Lower lobe of right lung (tissue), 2 donors: ENCODE results near the gene SHD. TPM values are rescaled to one million over a fixed set of nuclear protein-coding genes. Genes with fewer than 3 reads are reported as not detected.
"Not testable (repeated sequence)": the region's sequence is repeated elsewhere in the genome, so short reads cannot be mapped to it uniquely, and the experiment has no call there.

Source experiments
- ATAC-seq, 2 donors: fragments of 200-7000 bp; cut with Tn5 transposase; one replicate each; pipeline ENCODE4 v1.9.1; 2020 to 2022; ENCODE audit warnings: mild to moderate bottlenecking in 2 of 2, moderate library complexity in 2 of 2
- DNase-seq: peaks from one replicate; pipeline ENCODE4 v3.0.0-alpha.2; 2020
- H3K27ac ChIP-seq: fragments of 200-600 bp; one replicate; pipeline ENCODE4 v1.8.0; 2022
- H3K27me3 ChIP-seq: fragments of 200-600 bp; one replicate; pipeline ENCODE4 v1.8.0; 2022; ENCODE audit warnings: low read depth
- H3K36me3 ChIP-seq: fragments of 200-600 bp; one replicate; pipeline ENCODE4 v1.8.0; 2022; ENCODE audit warnings: mild to moderate bottlenecking
- H3K4me1 ChIP-seq: fragments of 200-600 bp; one replicate; pipeline ENCODE4 v1.8.0; 2022
- H3K4me3 ChIP-seq: fragments of 200-600 bp; one replicate; pipeline ENCODE4 v1.8.0; 2022; ENCODE audit warnings: mild to moderate bottlenecking
- H3K9me3 ChIP-seq: fragments of 200-600 bp; one replicate; pipeline ENCODE4 v1.8.0; 2022
- CTCF ChIP-seq: fragments of 200-600 bp; IDR thresholded peaks from one replicate; pipeline ENCODE4 v1.8.0; 2022; ENCODE audit warnings: antibody characterized with exemption, mild to moderate bottlenecking
- intact Hi-C: fragments of 100-400 bp; cut with DNase I; formaldehyde crosslinking; loops from one replicate; pipeline ENCODE4 v1.11.0; 2022
- total RNA-seq: library from RNA; stranded (reverse); fragmentation: NEBNext Ultra II Directional; extraction: Animal tissue kit (Norgen Biotek cat#: 25700); gene quantifications from one replicate; pipeline ENCODE4 v1.2.1, GENCODE V29; 2021
- donor health status: DM: no; HTN: yes; CAD: no; lungs with severe emphysema.

The SHD gene
- total RNA-seq, 1 donor from 2014 or later, result not detected

GRCh38 chr19:4234142-4234861 lies 44.8 kb upstream of the SHD start:
- H3K27me3 ChIP-seq, result peaks cover 35% of the 10 kb centered on the region
- TF ChIP-seq CTCF, result no peak
- H3K4me1 ChIP-seq, result peaks cover 2% of the 10 kb centered on the region
- intact Hi-C loops, result no loop called here
- H3K4me3 ChIP-seq, result no peak overlapping the region
- H3K27ac ChIP-seq, result no peak overlapping the region
- ATAC-seq (no peak), DNase-seq (no peak)
- no peaks in the 10 kb centered on the region for H3K36me3 ChIP-seq
- no peaks in the 10 kb centered on the region for H3K9me3 ChIP-seq

- intact Hi-C loops, result no loop called here
- H3K9me3 ChIP-seq, result no peaks in the 10 kb centered on the region
These were observed 44.2 kb upstream of the SHD start for GRCh38 chr19:4234862-4235201.

GRCh38 chr19:4237510-4237909 lies 41.6 kb upstream of the SHD start:
- H3K4me3 ChIP-seq, H3K9me3 ChIP-seq, H3K27ac ChIP-seq, DNase-seq, intact Hi-C loops, H3K4me1 ChIP-seq, ATAC-seq, H3K36me3 ChIP-seq: not testable (repeated sequence)
- H3K27me3 ChIP-seq, result peaks cover 15% of the 10 kb centered on the region

More at GRCh38 chr19:4234862-4235201, 44.2 kb upstream of the SHD start:
- H3K36me3 ChIP-seq, result no peaks in the 10 kb centered on the region
- TF ChIP-seq CTCF, result no peak
- ATAC-seq (no peak), DNase-seq (no peak)
- H3K4me3 ChIP-seq, result no peak overlapping the region
- no peak overlapping the region for H3K27ac ChIP-seq
- H3K4me1 ChIP-seq, result no peaks in the 10 kb centered on the region
- H3K27me3 ChIP-seq, result peaks cover 30% of the 10 kb centered on the region

GRCh38 chr19:4238831-4239230 lies 40.2 kb upstream of the SHD start:
- Histone ChIP-seq H3K4me3 (no peak overlapping the region), H3K27ac (no peak overlapping the region), H3K4me1 (no peaks in the 10 kb centered on the region), H3K27me3 (peaks cover 1% of the 10 kb centered on the region), H3K36me3 (no peaks in the 10 kb centered on the region), H3K9me3 (peaks cover 6% of the 10 kb centered on the region)
- intact Hi-C loops, result no loop called here
- DNase-seq (no peak), ATAC-seq (no peak)
- no peak for TF ChIP-seq CTCF

- Histone ChIP-seq H3K4me3 (no peak overlapping the region), H3K27ac (no peak overlapping the region), H3K4me1 (peaks cover 3% of the 10 kb centered on the region), H3K27me3 (no peaks in the 10 kb centered on the region), H3K36me3 (no peaks in the 10 kb centered on the region), H3K9me3 (peaks cover 6% of the 10 kb centered on the region)
- TF ChIP-seq CTCF, result no peak
- intact Hi-C loops, result no loop called here
- ATAC-seq (no peak), DNase-seq (no peak)
These were observed 37.1 kb upstream of the SHD start for GRCh38 chr19:4241824-4242430.

GRCh38 chr19:4245938-4246337 lies 33.1 kb upstream of the SHD start:
- DNase-seq, ATAC-seq, intact Hi-C loops, H3K27me3 ChIP-seq, H3K9me3 ChIP-seq, H3K4me3 ChIP-seq: not testable (repeated sequence)
- H3K36me3 ChIP-seq, result peaks cover 25% of the 10 kb centered on the region
- peaks cover 14% of the 10 kb centered on the region for H3K4me1 ChIP-seq
- peak overlapping the region; percentile 94 for H3K27ac ChIP-seq
